Dendritic cell treated with granulocyte-macrophage colony-stimulating factor and Interleukin-4, amounts not matched to agents 40 ng/mL and 50 ng/mL, for 4 days (primary cell): ENCODE results near the gene TNFRSF18.

ENCODE experiments used
- H3K27ac Mint-ChIP-seq: one replicate; pipeline ENCODE4 v1.8.0; 2022; ENCODE audit warnings: mild to moderate bottlenecking, mixed read lengths
- H3K27me3 Mint-ChIP-seq: one replicate; pipeline ENCODE4 v1.8.0; 2022; ENCODE audit warnings: mild to moderate bottlenecking, mixed read lengths
- H3K36me3 Mint-ChIP-seq: one replicate; pipeline ENCODE4 v1.8.0; 2022; ENCODE audit warnings: low read depth, mixed read lengths
- H3K4me1 Mint-ChIP-seq: one replicate; pipeline ENCODE4 v1.8.0; 2022; ENCODE audit warnings: low read depth, mixed read lengths
- H3K4me3 Mint-ChIP-seq: one replicate; pipeline ENCODE4 v1.8.0; 2022; ENCODE audit warnings: mild to moderate bottlenecking, moderate library complexity, mixed read lengths
- H3K9me3 Mint-ChIP-seq: one replicate; pipeline ENCODE4 v1.8.0; 2022; ENCODE audit warnings: mixed read lengths
- intact Hi-C: fragments of 100-400 bp; cut with micrococcal nuclease; formaldehyde crosslinking; loops from one replicate; pipeline ENCODE4 v1.15.0; 2022

TNFRSF18 gene

GRCh38 chr1:1194723-1195122, 11.7 kb downstream of the TNFRSF18 start:
- no peaks in the 10 kb centered on the region for H3K36me3 Mint-ChIP-seq
- peaks cover 24% of the 10 kb centered on the region for H3K27me3 Mint-ChIP-seq
- no peak overlapping the region for H3K27ac Mint-ChIP-seq
- H3K4me3 Mint-ChIP-seq, result no peak overlapping the region
- H3K4me1 Mint-ChIP-seq, result peaks cover 4% of the 10 kb centered on the region
- peaks cover 24% of the 10 kb centered on the region for H3K9me3 Mint-ChIP-seq
- intact Hi-C loops, result no loop called here

DNA sequence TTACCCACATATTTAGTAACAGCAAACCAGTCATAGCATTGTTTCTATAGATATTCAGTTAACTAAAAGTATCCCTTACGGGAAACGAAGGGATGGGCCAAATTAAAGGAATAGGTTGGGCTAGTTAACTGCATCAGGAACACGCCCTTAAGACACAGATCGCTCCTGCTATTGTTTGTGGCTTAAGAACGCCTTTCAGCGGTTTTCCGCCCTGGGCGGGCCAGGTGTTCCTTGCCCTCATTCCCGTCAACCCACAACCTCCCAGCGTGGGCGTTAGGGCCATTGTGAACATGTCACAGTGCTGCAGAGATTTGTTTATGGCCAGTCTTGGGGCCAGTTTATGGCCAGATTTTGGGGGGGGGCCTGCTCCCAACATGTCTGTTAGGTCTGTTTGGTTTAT, 14.7 kb downstream of the TNFRSF18 start:
- intact Hi-C loops, result no loop called here
- peaks cover 24% of the 10 kb centered on the region for H3K9me3 Mint-ChIP-seq
- H3K4me3 Mint-ChIP-seq, result no peak overlapping the region
- H3K4me1 Mint-ChIP-seq, result peaks cover 9% of the 10 kb centered on the region
- no peak overlapping the region for H3K27ac Mint-ChIP-seq
- no peaks in the 10 kb centered on the region for H3K36me3 Mint-ChIP-seq
- peaks cover 15% of the 10 kb centered on the region for H3K27me3 Mint-ChIP-seq

GRCh38 chr1:1189111-1189510, 17.3 kb downstream of the TNFRSF18 start:
- intact Hi-C loops, result no loop called here
- Mint-ChIP-seq H3K36me3 (no peaks in the 10 kb centered on the region), H3K4me1 (peaks cover 9% of the 10 kb centered on the region), H3K4me3 (no peak overlapping the region), H3K27me3 (peaks cover 9% of the 10 kb centered on the region), H3K9me3 (peaks cover 10% of the 10 kb centered on the region), H3K27ac (no peak overlapping the region)

GRCh38 chr1:1187938-1188337, 18.5 kb downstream of the TNFRSF18 start:
- H3K27me3 Mint-ChIP-seq, result peaks cover 15% of the 10 kb centered on the region
- peaks cover 10% of the 10 kb centered on the region for H3K9me3 Mint-ChIP-seq
- H3K4me1 Mint-ChIP-seq, result peaks cover 9% of the 10 kb centered on the region
- no peak overlapping the region for H3K27ac Mint-ChIP-seq
- intact Hi-C loops, result no loop called here
- H3K4me3 Mint-ChIP-seq, result no peak overlapping the region
- H3K36me3 Mint-ChIP-seq, result no peaks in the 10 kb centered on the region

DNA sequence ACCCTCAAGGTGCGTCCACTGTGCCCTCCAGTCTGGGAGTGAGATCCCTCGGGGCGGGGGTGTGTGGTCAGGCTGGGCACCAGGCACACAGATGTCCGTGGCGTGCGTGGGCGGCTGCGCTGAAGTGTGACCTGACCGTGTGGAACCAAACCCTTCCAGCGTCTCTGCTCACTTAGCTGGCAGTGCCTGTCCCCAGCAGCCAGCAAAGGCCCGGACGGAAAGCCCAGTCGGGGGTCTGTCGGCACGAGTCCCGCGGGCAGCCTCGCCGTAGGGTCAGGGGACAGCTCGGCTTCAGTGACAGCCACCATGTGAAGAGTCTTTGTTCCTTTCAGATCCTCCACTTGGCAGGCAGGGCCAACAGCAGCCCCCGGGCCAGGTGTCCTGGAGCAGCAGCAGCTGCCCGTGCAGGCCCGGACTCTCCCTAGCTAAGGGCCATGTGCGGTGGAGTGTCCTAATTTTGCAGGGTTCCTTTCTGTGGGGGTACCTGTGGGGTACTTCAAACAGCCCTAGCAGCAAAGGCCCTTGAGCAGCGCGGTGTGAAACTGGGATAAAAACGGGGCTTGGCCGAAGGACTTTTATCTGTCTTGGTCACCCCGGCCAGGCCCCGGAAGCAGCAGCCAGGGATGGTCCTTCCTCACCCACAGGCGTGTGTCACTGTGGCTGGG, 21.2 kb downstream of the TNFRSF18 start:
- H3K4me3 Mint-ChIP-seq, result no peak overlapping the region
- peaks cover 22% of the 10 kb centered on the region for H3K27me3 Mint-ChIP-seq
- H3K4me1 Mint-ChIP-seq, result peaks cover 9% of the 10 kb centered on the region
- no peaks in the 10 kb centered on the region for H3K36me3 Mint-ChIP-seq
- intact Hi-C loops, result no loop called here
- no peak overlapping the region for H3K27ac Mint-ChIP-seq
- H3K9me3 Mint-ChIP-seq, result no peaks in the 10 kb centered on the region

DNA sequence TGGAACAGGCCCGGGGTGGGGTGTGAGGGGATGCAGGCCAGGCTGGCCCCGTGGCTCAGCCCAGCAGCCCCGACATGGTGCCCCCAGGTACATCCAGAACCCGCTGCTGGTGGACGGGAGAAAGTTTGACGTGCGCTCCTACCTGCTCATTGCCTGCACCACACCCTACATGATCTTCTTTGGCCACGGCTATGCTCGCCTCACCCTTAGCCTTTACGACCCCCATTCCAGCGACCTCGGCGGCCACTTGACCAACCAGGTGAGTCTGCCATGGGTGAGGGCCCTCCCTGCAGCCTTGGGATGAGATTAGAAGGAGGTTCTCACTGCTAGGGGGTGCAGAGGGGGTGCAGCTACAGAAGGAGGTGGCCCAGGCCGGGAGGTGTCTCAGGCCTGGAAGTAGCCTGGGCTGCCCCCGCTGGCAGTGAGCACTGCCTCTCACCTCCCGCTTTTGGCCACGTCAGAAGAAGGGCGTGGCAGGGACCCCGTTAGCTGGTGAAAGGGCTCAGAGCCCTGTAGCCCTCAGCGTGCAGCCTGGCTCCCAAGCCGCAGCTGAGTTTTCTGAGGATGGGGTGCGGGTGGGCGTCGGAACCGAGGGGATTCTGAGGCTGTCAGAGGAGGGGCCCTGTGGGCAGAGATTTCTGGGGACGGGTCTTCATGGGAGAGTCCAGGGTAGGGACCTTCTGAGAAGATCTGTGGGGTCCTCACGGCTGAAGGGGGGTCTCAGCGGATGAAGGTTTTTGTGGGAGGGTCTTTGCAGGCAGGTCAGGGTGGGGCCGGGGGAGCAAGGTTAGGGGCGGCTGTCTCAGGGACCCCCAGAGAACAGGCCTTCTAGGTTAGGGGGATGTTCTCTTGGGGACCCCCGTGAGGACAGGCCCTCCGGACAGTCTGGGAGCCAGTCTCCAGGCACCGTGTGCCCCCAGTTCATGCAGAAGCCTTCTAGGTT, 22.3 kb downstream of the TNFRSF18 start:
- Mint-ChIP-seq H3K4me1 (peaks cover 3% of the 10 kb centered on the region), H3K27ac (no peak overlapping the region), H3K4me3 (no peak overlapping the region), H3K27me3 (peaks cover 22% of the 10 kb centered on the region), H3K9me3 (no peaks in the 10 kb centered on the region), H3K36me3 (no peaks in the 10 kb centered on the region)
- intact Hi-C loops, result no loop called here

DNA sequence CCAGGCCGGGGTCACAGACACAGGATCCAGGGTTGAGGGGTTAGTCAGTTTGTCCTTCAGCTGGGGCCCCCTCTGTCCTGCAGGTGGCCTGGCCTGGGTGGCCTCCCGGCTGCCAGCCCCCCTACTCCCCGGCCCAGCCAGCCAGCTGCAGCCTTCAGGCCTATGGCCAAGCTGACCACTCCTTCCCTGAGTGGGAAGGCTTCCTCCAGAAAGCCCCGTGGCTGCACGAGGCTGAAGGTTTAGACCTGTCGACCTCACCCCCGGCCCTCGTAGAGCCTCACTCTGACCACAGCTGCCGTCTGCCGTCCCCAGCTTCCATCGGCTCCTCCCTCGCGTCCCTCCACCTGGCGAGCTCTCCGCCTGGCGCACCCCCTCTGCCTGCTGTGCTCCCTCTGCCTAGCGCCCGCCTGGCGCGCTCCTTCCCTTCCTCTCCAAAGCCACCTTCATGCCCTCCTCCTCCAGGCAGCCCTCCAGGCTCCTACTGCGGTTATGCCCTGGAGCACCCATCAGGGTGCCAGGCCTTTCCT, 23.1 kb downstream of the TNFRSF18 start:
- no peaks in the 10 kb centered on the region for H3K9me3 Mint-ChIP-seq
- no peak overlapping the region for H3K4me3 Mint-ChIP-seq
- intact Hi-C loops, result no loop called here

DNA sequence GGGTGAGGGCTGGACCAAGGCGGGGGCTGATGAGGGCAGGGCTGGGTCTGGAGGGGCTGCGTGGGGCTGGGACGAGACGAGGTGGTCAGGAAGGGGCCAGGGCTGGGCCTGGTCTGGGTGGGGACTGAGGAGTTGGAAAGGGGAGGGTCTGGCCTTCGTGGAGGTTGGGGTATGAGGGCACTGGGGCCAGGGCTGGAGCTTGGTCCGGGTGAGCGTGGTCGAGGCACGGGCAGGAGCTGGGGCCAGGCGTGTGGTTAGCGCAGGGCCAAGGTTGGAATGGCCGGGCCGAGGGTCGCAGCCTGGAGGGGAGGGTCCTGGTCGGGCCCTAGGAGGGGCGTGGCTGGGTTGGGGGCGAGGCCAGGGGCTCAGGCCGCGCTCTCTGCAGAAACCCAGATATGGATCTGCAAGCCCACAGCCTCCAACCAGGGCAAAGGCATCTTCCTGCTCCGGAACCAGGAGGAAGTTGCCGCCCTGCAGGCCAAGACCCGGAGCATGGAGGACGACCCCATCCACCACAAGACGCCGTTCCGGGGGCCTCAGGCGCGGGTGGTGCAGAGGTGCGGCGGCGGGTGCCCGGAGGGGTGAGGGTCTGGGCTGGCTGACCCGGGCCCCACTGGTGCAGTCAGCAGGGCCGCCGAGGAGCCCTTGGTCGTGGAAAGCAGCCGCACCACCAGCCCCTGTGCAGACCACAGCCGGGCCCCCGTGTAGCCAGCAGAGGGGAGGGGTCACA, 23.7 kb downstream of the TNFRSF18 start:
- Mint-ChIP-seq H3K27me3 (peaks cover 28% of the 10 kb centered on the region), H3K27ac (no peak overlapping the region), H3K9me3 (no peaks in the 10 kb centered on the region), H3K4me1 (no peaks in the 10 kb centered on the region), H3K36me3 (no peaks in the 10 kb centered on the region), H3K4me3 (no peak overlapping the region)
- intact Hi-C loops, result no loop called here

More for the DNA sequence above, 23.1 kb downstream of the TNFRSF18 start:
- H3K4me1 Mint-ChIP-seq, result no peaks in the 10 kb centered on the region
- no peaks in the 10 kb centered on the region for H3K36me3 Mint-ChIP-seq
- no peak overlapping the region for H3K27ac Mint-ChIP-seq
- H3K27me3 Mint-ChIP-seq, result peaks cover 22% of the 10 kb centered on the region

DNA sequence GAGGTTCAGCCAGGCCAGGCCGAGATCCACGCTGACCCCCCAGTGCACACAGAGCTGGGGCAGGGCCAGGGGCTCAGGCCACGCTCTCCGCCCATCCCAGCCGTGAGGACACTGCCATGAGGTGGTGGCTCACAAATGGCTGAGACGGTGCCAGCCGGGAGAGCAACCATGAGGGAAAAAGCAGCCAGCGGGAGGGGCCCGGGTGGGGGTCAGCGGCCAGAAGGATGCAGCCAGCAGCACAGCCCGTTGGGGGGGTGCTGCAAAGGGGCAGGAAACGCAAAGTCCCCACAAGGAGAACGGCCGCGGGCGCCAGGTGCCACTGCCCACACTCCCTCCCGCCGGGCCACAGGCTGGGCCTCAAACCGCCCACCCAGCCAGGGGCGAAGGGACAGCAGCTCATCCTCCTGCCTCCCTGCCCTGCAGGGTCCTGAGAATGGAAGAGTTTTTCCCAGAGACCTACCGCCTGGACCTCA, 24.4 kb downstream of the TNFRSF18 start:
- H3K27ac Mint-ChIP-seq, result no peak overlapping the region
- intact Hi-C loops, result no loop called here
- H3K36me3 Mint-ChIP-seq, result no peaks in the 10 kb centered on the region
- H3K4me3 Mint-ChIP-seq, result no peak overlapping the region
- no peaks in the 10 kb centered on the region for H3K4me1 Mint-ChIP-seq
- H3K9me3 Mint-ChIP-seq, result no peaks in the 10 kb centered on the region
- peaks cover 32% of the 10 kb centered on the region for H3K27me3 Mint-ChIP-seq

GRCh38 chr1:1181129-1181937, 25.1 kb downstream of the TNFRSF18 start:
- Mint-ChIP-seq H3K27me3 (peaks cover 37% of the 10 kb centered on the region), H3K9me3 (no peaks in the 10 kb centered on the region), H3K27ac (no peak overlapping the region), H3K36me3 (no peaks in the 10 kb centered on the region), H3K4me3 (no peak overlapping the region), H3K4me1 (no peaks in the 10 kb centered on the region)
- intact Hi-C loops, result no loop called here

GRCh38 chr1:1179983-1180861, 26.2 kb downstream of the TNFRSF18 start:
- Mint-ChIP-seq H3K4me1 (no peaks in the 10 kb centered on the region), H3K27ac (no peak overlapping the region), H3K9me3 (no peaks in the 10 kb centered on the region), H3K27me3 (peaks cover 44% of the 10 kb centered on the region), H3K36me3 (no peaks in the 10 kb centered on the region), H3K4me3 (no peak overlapping the region)
- intact Hi-C loops, result no loop called here

DNA sequence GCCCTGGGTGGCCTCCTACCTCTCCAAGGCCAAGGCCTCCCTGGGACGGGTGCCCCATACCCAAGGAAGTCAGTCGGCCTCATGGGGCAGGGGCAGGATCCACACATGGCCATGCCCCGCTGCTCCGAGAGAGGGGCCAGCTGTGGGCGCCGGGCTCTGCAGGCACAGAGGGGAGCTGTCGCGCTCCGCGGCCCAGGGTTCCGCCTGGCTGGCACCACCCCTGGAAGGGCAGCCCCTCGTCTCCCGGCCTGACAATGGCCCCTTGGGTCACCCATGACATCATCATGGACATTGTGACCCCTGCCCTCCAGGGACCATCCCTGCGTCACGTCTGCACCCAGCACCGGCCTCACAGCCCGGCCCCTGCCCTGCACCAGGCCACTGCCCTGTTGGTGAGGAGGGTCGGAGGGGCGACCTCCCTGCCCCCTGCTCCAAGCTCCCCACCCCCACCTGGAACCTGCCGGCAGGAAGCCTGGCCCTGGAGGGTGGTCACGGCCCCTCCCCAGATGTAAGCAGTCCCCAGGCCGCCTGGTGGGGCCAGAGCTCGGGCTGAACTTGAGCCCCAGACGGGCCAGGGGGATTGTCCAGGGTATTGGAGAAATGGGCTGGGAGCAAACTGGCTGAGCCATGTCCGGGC, 26.9 kb downstream of the TNFRSF18 start:
- Mint-ChIP-seq H3K4me1 (no peaks in the 10 kb centered on the region), H3K4me3 (no peak overlapping the region), H3K27ac (no peak overlapping the region), H3K27me3 (peaks cover 49% of the 10 kb centered on the region), H3K9me3 (no peaks in the 10 kb centered on the region), H3K36me3 (no peaks in the 10 kb centered on the region)
- intact Hi-C loops, result no loop called here
